ENCODE results near the gene TLCD4.

Gene TLCD4

DNA sequence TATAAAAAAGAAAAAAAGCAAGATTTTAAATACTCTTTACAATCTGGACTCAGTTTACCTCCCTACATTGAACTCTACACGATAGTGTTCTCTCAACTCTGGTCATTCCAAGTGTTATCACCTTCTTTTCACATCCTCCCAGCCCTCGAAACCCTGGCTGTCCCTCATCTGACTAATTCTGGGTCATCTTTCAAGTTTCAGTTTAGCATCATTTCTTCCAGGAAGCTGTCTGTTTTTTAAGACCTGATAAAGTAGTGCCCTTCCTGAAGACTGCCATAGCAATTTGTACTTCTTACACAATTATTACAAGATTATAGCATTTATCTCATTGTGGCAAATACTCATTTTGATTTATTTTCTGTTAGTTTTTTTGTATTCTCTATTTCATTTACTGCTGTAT is 45.6 kb upstream of the TLCD4 start:
- TF ChIP-seq POLR2AphosphoS5 (IDR thresholded peaks at IDR 0.05; ENCODE audit: low read depth, low read length) (no peak), TAF1 (IDR thresholded peaks at IDR 0.05; ENCODE audit: borderline replicate concordance, insufficient read depth, low read length) (no peak), FOXP2 (optimal IDR thresholded peaks at IDR 0.05; ENCODE audit: borderline replicate concordance, extremely low read depth, extremely low read length, insufficient read depth) (no peak), SIN3A (IDR thresholded peaks at IDR 0.05; ENCODE audit: borderline replicate concordance, insufficient read depth, low read length) (no peak)
- TF ChIP-seq, protein P1, sequence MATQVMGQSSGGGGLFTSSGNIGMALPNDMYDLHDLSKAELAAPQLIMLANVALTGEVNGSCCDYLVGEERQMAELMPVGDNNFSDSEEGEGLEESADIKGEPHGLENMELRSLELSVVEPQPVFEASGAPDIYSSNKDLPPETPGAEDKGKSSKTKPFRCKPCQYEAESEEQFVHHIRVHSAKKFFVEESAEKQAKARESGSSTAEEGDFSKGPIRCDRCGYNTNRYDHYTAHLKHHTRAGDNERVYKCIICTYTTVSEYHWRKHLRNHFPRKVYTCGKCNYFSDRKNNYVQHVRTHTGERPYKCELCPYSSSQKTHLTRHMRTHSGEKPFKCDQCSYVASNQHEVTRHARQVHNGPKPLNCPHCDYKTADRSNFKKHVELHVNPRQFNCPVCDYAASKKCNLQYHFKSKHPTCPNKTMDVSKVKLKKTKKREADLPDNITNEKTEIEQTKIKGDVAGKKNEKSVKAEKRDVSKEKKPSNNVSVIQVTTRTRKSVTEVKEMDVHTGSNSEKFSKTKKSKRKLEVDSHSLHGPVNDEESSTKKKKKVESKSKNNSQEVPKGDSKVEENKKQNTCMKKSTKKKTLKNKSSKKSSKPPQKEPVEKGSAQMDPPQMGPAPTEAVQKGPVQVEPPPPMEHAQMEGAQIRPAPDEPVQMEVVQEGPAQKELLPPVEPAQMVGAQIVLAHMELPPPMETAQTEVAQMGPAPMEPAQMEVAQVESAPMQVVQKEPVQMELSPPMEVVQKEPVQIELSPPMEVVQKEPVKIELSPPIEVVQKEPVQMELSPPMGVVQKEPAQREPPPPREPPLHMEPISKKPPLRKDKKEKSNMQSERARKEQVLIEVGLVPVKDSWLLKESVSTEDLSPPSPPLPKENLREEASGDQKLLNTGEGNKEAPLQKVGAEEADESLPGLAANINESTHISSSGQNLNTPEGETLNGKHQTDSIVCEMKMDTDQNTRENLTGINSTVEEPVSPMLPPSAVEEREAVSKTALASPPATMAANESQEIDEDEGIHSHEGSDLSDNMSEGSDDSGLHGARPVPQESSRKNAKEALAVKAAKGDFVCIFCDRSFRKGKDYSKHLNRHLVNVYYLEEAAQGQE (IDR thresholded peaks at IDR 0.05; ENCODE audit: insufficient read depth in 1 of 2, low read depth in 2 of 2, low read length in 2 of 2): no peak

DNA sequence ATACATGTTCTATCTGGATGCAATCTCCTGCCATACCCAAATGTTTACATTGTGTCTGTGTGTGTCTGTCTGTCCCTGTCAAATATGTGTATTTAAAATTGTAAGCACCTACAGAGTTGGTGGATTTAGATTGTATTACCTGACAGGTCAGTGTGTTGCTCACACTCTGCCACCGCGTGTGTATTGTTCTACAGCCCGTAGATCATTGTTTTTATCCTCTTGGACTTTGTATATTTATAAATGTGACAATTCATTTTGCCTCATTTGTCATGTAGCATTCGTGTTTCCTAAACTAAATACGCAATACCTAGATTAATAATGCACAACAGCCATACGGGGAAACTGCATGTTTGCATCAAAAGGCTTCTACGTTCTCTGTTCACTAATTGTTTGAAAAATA is 45.0 kb upstream of the TLCD4 start:
- TF ChIP-seq POLR2AphosphoS5 (IDR thresholded peaks at IDR 0.05; ENCODE audit: low read depth, low read length): no peak
- no peak for TF ChIP-seq SIN3A (IDR thresholded peaks at IDR 0.05; ENCODE audit: borderline replicate concordance, insufficient read depth, low read length)
- TF ChIP-seq TAF1 (IDR thresholded peaks at IDR 0.05; ENCODE audit: borderline replicate concordance, insufficient read depth, low read length): no peak
- TF ChIP-seq, protein P1 (IDR thresholded peaks at IDR 0.05; ENCODE audit: insufficient read depth in 1 of 2, low read depth in 2 of 2, low read length in 2 of 2): no peak

GRCh38 chr1:95072532-95073419 is 44.4 kb upstream of the TLCD4 start, which contains the start of gene ALG14:
Gene ALG14 (minus strand): TSS chr1:95072951. CDS start chr1:95072898, 53 bp downstream.
- TF ChIP-seq TAF1 (IDR thresholded peaks at IDR 0.05; ENCODE audit: borderline replicate concordance, insufficient read depth, low read length): no peak
- peak; percentile 72; the same call in 1 of the 2 replicates for TF ChIP-seq SIN3A (IDR thresholded peaks at IDR 0.05; ENCODE audit: borderline replicate concordance, insufficient read depth, low read length)
- TF ChIP-seq POLR2AphosphoS5 (IDR thresholded peaks at IDR 0.05; ENCODE audit: low read depth, low read length): peak; percentile 87

- TF ChIP-seq, protein P1 (IDR thresholded peaks at IDR 0.05; ENCODE audit: insufficient read depth in 1 of 2, low read depth in 2 of 2, low read length in 2 of 2): no peak
- TF ChIP-seq POLR2AphosphoS5 (IDR thresholded peaks at IDR 0.05; ENCODE audit: low read depth, low read length) (no peak), SIN3A (IDR thresholded peaks at IDR 0.05; ENCODE audit: borderline replicate concordance, insufficient read depth, low read length) (no peak), TAF1 (IDR thresholded peaks at IDR 0.05; ENCODE audit: borderline replicate concordance, insufficient read depth, low read length) (no peak), FOXP2 (optimal IDR thresholded peaks at IDR 0.05; ENCODE audit: borderline replicate concordance, extremely low read depth, extremely low read length, insufficient read depth) (no peak)
Observed at GRCh38 chr1:95073446-95073845, 43.7 kb upstream of the TLCD4 start.

- TF ChIP-seq SIN3A (IDR thresholded peaks at IDR 0.05; ENCODE audit: borderline replicate concordance, insufficient read depth, low read length) (no peak), POLR2AphosphoS5 (IDR thresholded peaks at IDR 0.05; ENCODE audit: low read depth, low read length) (no peak), FOXP2 (optimal IDR thresholded peaks at IDR 0.05; ENCODE audit: borderline replicate concordance, extremely low read depth, extremely low read length, insufficient read depth) (no peak), TAF1 (IDR thresholded peaks at IDR 0.05; ENCODE audit: borderline replicate concordance, insufficient read depth, low read length) (no peak)
- TF ChIP-seq, protein P1 (IDR thresholded peaks at IDR 0.05; ENCODE audit: insufficient read depth in 1 of 2, low read depth in 2 of 2, low read length in 2 of 2): no peak
Observed at GRCh38 chr1:95076034-95076433, 41.1 kb upstream of the TLCD4 start.

Data from PFSK-1 (cell line).